Astrocyte of the spinal cord (primary cell): ENCODE results near the gene ATIC.
"Not testable (repeated sequence)": the region's sequence is repeated elsewhere in the genome, so short reads cannot be mapped to it uniquely, and the experiment has no call there.

Source experiments
- DNase-seq: peaks from one replicate; pipeline ENCODE4 v3.0.0; 2011; ENCODE audit warnings: low read depth, low spot score
- H3K4me3 ChIP-seq: 2 replicates; pipeline ENCODE4 v1.5.1; 2011; ENCODE audit warnings: low read depth, mild to moderate bottlenecking, low read length, moderate library complexity
- CTCF ChIP-seq: IDR thresholded peaks from 2 replicates; pipeline ENCODE4 v1.5.1; 2012; ENCODE audit warnings: low read depth, mild to moderate bottlenecking, low read length, inconsistent platforms
- in situ Hi-C: cut with HindIII; loops from 2 replicates; pipeline ENCODE4 v1.10.0; 2017; ENCODE audit warnings: low sequenced_read_pairs

ATIC gene

GRCh38 chr2:215286309-215286708 is 25.6 kb upstream of the ATIC start:
- in situ Hi-C loops = no loop called here
- TF ChIP-seq CTCF = no peak
- H3K4me3 ChIP-seq = no peak overlapping the region
- no peak for DNase-seq

GRCh38 chr2:215288112-215288815 is 23.6 kb upstream of the ATIC start:
- DNase-seq = no peak
- no peak overlapping the region for H3K4me3 ChIP-seq
- TF ChIP-seq CTCF = no peak
- in situ Hi-C loops = no loop called here

- TF ChIP-seq CTCF = no peak
- no peak overlapping the region for H3K4me3 ChIP-seq
- in situ Hi-C loops = no loop called here
- no peak for DNase-seq
Observed at GRCh38 chr2:215290980-215291599, 20.8 kb upstream of the ATIC start.

- DNase-seq = no peak
- no peak overlapping the region for H3K4me3 ChIP-seq
- in situ Hi-C loops = no loop called here
- no peak for TF ChIP-seq CTCF
Observed at GRCh38 chr2:215293879-215294278, 18.0 kb upstream of the ATIC start.

GRCh38 chr2:215299337-215299859 is 12.5 kb upstream of the ATIC start:
- no peak overlapping the region for H3K4me3 ChIP-seq
- no peak for DNase-seq
- in situ Hi-C loops = no loop called here
- TF ChIP-seq CTCF = no peak

GRCh38 chr2:215301994-215302393 is 9.9 kb upstream of the ATIC start:
- no peak for TF ChIP-seq CTCF
- in situ Hi-C loops = no loop called here
- DNase-seq = no peak
- no peak overlapping the region for H3K4me3 ChIP-seq

GRCh38 chr2:215311259-215311624 is 617 bp upstream of the ATIC start:
- DNase-seq, in situ Hi-C loops: not testable (repeated sequence)
- peak overlapping the region; percentile 66 for H3K4me3 ChIP-seq
